Activated CD4-positive, alpha-beta memory T cell treated with anti-CD3 and anti-CD28 coated beads for 36 hours (primary cell): Measurements from ENCODE around the gene WDSUB1. TPM values are rescaled to one million over a fixed set of nuclear protein-coding genes. Genes with fewer than 3 reads are reported as not detected.
A peak's percentile ranks its signal among the peaks of the same experiment; 100 is the strongest.

ENCODE experiments used
- CTCF ChIA-PET: fragments of 350-600 bp; sonication (Branson Sonifier 250); formaldehyde crosslinking; loops from one replicate; lab custom pipeline; 2021; ENCODE audit warnings: antibody characterized with exemption, inconsistent platforms; lab: Charles Lee
- POLR2A ChIA-PET: fragments of 350-600 bp; sonication (Branson Sonifier 250); formaldehyde crosslinking; loops from one replicate; lab custom pipeline; 2021; ENCODE audit warnings: antibody characterized with exemption; lab: Charles Lee
- DNase-seq: peaks from one replicate; pipeline ENCODE4 v3.0.0-alpha.2; 2020
- H3K27ac Mint-ChIP-seq: one replicate; pipeline ENCODE4 v1.8.0; 2021; ENCODE audit warnings: mixed read lengths
- H3K27me3 Mint-ChIP-seq: one replicate; pipeline ENCODE4 v1.8.0; 2021; ENCODE audit warnings: mixed read lengths
- H3K36me3 Mint-ChIP-seq: one replicate; pipeline ENCODE4 v1.8.0; 2021; ENCODE audit warnings: mixed read lengths
- H3K4me1 Mint-ChIP-seq: one replicate; pipeline ENCODE4 v1.8.0; 2021; ENCODE audit warnings: low read depth, mixed read lengths
- H3K4me3 Mint-ChIP-seq: one replicate; pipeline ENCODE4 v1.8.0; 2021; ENCODE audit warnings: mild to moderate bottlenecking, mixed read lengths
- H3K9me3 Mint-ChIP-seq: one replicate; pipeline ENCODE4 v1.8.0; 2021; ENCODE audit warnings: mixed read lengths
- intact Hi-C: fragments of 100-400 bp; cut with micrococcal nuclease; formaldehyde crosslinking; loops from one replicate; pipeline ENCODE4 v1.15.1; 2023
- total RNA-seq, 2 experiments: library from RNA; stranded (reverse); gene quantifications; one replicate each; pipeline ENCODE4 v1.2.3, GENCODE V29; 2021

WDSUB1 gene
- total RNA-seq, 2 experiments from 2014 or later = 5.9 to 6.0 TPM

DNA sequence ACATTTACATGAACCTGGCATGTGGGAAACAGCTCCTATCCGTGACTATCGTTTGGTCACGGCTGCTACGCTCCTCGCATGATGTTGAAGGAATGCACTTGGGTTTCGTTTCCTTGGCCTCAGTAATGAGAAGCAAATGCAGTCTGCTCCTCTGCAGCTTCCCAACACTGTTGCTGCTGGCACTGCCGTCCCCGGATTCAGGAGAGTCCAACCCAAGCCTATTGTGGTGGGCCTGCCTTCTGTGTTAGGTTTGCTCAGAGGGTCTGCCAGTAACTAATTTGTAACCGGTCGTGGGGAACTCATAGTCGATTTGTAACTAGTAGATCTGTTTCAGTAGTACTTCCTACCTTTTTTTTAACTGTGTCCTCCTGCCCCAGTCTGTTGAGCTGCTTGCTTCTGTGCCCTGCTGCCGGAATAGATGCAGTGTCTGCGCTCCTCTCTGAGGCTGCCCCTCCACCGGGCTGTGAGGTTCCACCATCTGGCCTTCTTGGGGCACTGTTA is 58.4 kb downstream of the WDSUB1 start:
- H3K4me3 Mint-ChIP-seq = no peak overlapping the region

DNA sequence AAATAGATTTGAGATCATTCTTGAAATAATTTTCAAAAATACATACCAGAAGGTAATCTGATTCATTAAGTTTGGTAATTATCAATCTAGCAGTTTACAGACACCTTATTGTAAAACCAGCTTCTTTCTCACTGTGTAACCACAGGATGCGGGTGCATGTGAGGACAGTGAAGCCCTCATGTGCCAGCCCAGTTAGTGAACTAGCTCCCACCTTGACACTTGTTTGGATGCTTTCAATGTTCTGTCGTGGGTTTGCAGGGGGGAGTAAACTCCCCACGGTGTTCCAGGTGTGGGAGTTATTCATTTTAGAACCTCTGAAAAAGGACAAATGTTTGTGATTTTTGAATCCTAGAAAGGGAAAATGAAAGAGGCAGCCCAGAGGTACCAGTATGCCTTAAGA is 59.0 kb downstream of the WDSUB1 start:
- Mint-ChIP-seq H3K36me3 (no peaks in the 10 kb centered on the region), H3K4me1 (peaks cover 11% of the 10 kb centered on the region), H3K9me3 (no peaks in the 10 kb centered on the region), H3K4me3 (no peak overlapping the region), H3K27ac (no peak overlapping the region), H3K27me3 (no peaks in the 10 kb centered on the region)
- no peak for DNase-seq
- ChIA-PET POLR2A (no interaction called here), CTCF (no interaction called here)
- intact Hi-C loops = no loop called here

More for the DNA sequence above, 58.4 kb downstream of the WDSUB1 start:
- no peak overlapping the region for H3K27ac Mint-ChIP-seq
- H3K27me3 Mint-ChIP-seq = no peaks in the 10 kb centered on the region
- POLR2A ChIA-PET = no interaction called here
- peaks cover 11% of the 10 kb centered on the region for H3K4me1 Mint-ChIP-seq
- no peaks in the 10 kb centered on the region for H3K9me3 Mint-ChIP-seq
- H3K36me3 Mint-ChIP-seq = no peaks in the 10 kb centered on the region
- DNase-seq = no peak
- intact Hi-C loops = no loop called here
- CTCF ChIA-PET = no interaction called here

DNA sequence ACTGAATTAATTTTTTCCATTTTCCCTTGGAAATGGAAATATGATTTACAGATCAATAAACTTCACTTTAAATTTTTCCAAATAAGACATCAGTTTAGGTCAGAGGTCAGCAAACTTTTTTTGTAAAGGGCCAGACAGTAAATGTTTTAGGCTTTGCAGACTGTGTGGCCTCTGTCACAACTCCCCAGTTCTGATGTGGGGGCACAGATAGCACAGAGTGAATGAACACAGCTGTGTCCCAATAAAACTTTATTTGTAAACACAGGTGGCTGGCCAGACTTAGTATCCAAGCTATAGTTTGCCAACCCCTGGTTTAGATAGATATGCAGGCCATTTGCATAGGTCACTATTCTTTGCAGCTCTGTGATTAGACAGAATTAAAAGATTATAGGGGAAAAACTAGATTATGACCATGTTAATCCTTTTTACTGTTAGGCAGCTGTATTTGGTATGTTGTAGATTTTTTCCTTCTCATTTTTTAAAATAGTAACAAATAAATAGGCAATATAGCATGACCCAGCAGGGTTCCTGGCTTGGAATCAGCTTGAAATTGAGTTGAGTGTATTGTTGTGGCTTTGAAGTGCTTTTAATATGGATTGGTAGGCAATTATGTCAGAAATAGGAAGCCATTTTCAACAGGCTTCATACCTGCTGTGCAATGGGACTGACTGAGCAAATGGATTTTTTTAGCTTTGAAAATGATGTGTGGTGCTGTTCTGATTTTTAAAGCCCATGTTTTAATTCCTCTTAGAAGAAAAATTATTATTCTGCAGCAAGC is 59.7 kb downstream of the WDSUB1 start:
- POLR2A ChIA-PET = no interaction called here
- H3K27ac Mint-ChIP-seq = no peak overlapping the region
- CTCF ChIA-PET = no interaction called here
- DNase-seq = no peak
- intact Hi-C loops = no loop called here
- no peaks in the 10 kb centered on the region for H3K36me3 Mint-ChIP-seq
- H3K4me1 Mint-ChIP-seq = peaks cover 11% of the 10 kb centered on the region
- no peaks in the 10 kb centered on the region for H3K9me3 Mint-ChIP-seq
- H3K27me3 Mint-ChIP-seq = no peaks in the 10 kb centered on the region
- no peak overlapping the region for H3K4me3 Mint-ChIP-seq

DNA sequence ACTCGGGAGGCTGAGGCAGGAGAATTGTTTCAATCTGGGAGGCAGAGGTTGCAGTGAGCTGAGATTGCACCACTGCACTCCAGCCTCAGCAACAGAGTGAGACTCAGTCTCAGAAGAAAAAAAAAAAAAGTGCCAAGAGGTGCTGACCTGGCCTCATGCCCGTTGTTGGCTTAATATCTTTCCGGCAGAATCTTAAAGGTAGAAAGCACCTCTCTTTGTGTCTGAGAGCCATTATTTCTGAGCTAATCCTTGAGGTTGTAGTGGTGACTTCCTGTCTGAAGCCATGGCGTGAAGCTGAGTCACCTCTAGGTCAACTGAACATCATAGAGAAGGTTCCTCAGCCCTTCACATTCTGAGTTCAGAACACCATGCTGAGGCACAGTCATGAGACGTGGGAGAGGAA is 60.4 kb downstream of the WDSUB1 start:
- Mint-ChIP-seq H3K27me3 (no peaks in the 10 kb centered on the region), H3K9me3 (no peaks in the 10 kb centered on the region), H3K4me3 (no peak overlapping the region), H3K27ac (no peak overlapping the region), H3K36me3 (no peaks in the 10 kb centered on the region), H3K4me1 (peaks cover 11% of the 10 kb centered on the region)
- CTCF ChIA-PET = no interaction called here
- POLR2A ChIA-PET = no interaction called here
- DNase-seq = peak; percentile 30
- intact Hi-C loops = no loop called here

DNA sequence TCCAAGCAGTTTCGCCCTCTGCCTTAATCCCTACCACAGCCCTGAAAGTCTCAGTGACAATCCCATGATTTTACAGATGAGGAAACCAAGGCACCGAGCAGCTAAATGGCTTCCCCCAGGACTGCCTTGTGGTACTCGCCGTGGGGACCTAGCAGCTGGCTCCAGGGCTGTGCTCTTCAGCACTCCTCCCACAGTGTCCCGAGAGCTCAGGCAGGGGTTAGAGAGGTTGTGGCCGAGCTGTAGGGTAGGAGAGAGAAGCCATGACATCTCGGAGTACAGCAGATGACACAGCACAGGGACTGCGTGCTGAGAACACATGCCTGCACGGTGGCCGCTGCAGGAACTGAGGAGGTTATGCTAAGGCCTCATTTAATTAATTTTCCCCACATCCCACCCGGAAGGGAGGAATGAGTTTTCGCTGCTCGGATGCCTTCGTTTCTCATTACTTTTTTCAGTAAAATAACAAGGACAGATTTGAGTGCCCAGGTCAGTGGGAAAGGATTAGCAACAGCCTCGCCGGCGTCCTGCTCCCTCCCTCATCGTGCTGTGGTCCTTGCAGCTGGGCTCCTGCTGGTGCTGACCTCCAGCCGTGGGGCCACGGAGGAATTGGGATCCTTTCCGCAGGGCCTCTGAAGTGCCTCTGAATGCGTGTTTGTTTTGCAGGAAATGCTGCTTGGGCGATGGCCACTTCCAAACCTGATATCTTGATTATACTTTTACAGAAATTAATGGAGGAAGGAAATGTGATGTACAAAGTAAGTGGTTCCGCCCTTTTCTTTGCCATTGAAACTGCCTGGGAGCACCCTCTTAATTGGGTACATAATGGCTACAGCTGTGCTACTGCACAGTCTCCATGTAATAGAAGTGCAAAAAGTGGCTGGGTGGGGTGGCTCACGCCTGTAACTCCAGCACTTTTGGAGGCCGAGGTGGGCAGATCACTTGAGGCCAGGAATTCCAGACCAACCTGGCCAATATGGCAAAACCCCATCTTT is 61.2 kb downstream of the WDSUB1 start:
- H3K9me3 Mint-ChIP-seq = no peaks in the 10 kb centered on the region
- no peak for DNase-seq
- CTCF ChIA-PET = no interaction called here
- no peaks in the 10 kb centered on the region for H3K27me3 Mint-ChIP-seq
- POLR2A ChIA-PET = no interaction called here
- no peak overlapping the region for H3K27ac Mint-ChIP-seq
- peaks cover 11% of the 10 kb centered on the region for H3K4me1 Mint-ChIP-seq
- H3K4me3 Mint-ChIP-seq = no peak overlapping the region
- intact Hi-C loops = no loop called here
- no peaks in the 10 kb centered on the region for H3K36me3 Mint-ChIP-seq

- peaks cover 11% of the 10 kb centered on the region for H3K4me1 Mint-ChIP-seq
- no peak overlapping the region for H3K27ac Mint-ChIP-seq
- ChIA-PET CTCF (no interaction called here), POLR2A (no interaction called here)
- no peak overlapping the region for H3K4me3 Mint-ChIP-seq
- intact Hi-C loops = no loop called here
- H3K36me3 Mint-ChIP-seq = no peaks in the 10 kb centered on the region
- no peak for DNase-seq
- H3K27me3 Mint-ChIP-seq = no peaks in the 10 kb centered on the region
- H3K9me3 Mint-ChIP-seq = no peaks in the 10 kb centered on the region
Measured at GRCh38 chr2:159224061-159224813, 62.3 kb downstream of the WDSUB1 start.

DNA sequence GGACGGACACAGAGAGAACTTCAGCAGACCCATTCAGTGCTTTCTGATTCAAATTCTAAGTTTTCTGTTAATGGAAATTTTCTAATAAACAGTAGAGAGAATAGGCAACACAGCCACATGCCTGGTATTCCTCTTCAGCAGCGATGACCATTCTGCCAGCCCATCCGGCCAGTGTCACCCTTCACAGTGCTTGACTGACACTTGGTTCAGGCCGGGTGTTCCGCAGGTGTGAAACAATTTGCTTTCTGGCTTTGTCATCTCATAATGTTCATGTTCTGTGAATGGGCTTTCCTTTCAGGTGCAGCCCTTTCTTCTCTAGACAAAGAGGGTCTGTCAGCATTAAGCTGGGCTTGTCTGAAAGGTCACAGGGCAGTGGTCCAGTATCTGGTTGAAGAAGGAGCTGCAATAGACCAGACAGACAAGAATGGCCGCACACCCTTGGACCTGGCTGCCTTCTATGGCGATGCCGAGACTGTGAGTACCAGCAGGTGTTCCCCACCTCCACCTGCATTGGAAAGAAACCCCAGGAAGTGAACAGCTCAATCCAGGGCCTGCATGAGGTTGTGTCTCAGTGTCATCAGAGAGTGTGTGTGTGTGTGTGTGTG is 67.0 kb downstream of the WDSUB1 start:
- Mint-ChIP-seq H3K27ac (no peak overlapping the region), H3K36me3 (no peaks in the 10 kb centered on the region), H3K4me1 (no peaks in the 10 kb centered on the region), H3K4me3 (no peak overlapping the region), H3K27me3 (peaks cover 1% of the 10 kb centered on the region), H3K9me3 (no peaks in the 10 kb centered on the region)
- ChIA-PET POLR2A (interaction anchor here (0.6 kb wide), 1 partner anchor 611 kb away, joined by 3 read pairs; no protein-coding TSS in a partner anchor), CTCF (no interaction called here)
- no peak for DNase-seq
- intact Hi-C loops = no loop called here

- CTCF ChIA-PET = no interaction called here
- Mint-ChIP-seq H3K4me3 (no peak overlapping the region), H3K36me3 (no peaks in the 10 kb centered on the region), H3K9me3 (no peaks in the 10 kb centered on the region), H3K27ac (no peak overlapping the region), H3K4me1 (no peaks in the 10 kb centered on the region), H3K27me3 (peaks cover 1% of the 10 kb centered on the region)
- intact Hi-C loops = no loop called here
- POLR2A ChIA-PET = no interaction called here
- no peak for DNase-seq
Measured at GRCh38 chr2:159218389-159218788, 68.1 kb downstream of the WDSUB1 start.

DNA sequence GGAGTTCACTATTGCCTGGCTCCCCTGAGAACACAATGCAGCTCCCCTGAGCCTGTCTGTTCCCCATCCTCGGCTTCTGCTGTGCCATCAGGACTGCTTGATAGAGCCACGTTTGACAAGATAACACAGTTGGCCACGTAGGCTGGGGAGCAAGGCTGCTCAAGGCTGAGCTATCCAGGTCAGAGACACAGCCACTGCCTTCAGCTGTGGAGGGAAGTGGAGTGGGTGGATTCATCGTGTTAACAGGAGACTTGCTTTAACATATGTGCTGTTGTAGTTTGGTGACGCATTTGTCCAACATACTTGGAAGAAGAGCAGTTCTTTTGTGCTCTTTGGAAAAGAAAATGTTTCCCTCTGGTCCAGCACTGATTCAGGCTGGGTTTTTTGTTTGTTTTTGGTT is 68.8 kb downstream of the WDSUB1 start:
- Mint-ChIP-seq H3K36me3 (no peaks in the 10 kb centered on the region), H3K4me1 (no peaks in the 10 kb centered on the region), H3K27ac (no peak overlapping the region), H3K27me3 (peaks cover 1% of the 10 kb centered on the region), H3K9me3 (no peaks in the 10 kb centered on the region), H3K4me3 (no peak overlapping the region)
- no peak for DNase-seq
- intact Hi-C loops = no loop called here
- CTCF ChIA-PET = no interaction called here
- POLR2A ChIA-PET = no interaction called here

- Mint-ChIP-seq H3K4me1 (peaks cover 3% of the 10 kb centered on the region), H3K36me3 (no peaks in the 10 kb centered on the region)
Measured at GRCh38 chr2:159215116-159215515, 71.4 kb downstream of the WDSUB1 start.

DNA sequence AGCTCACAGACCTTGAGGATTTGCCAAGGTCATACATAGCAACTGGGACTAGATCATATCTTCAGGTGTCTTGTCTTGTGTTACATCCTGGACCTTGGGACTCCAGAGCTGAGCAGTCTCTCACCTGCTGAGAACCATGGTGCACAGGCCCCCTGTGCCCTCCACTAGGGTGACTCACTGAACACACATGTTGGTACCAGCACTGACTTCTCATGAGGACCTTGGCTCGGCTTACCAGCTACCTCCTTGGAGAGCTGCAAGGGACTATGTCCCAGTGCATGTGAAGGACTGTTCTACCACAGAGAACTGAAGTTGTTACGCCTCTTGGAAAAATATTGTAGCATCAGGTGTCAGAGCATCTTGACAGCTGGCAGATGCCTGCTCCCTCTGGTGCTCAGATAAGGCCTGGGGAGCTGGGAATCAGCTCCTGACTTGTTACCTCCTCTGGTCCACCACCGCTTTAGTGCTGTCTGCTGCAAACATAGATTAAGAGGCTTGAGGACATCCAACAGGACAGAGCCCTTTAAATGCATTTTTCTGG is 72.1 kb downstream of the WDSUB1 start:
- CTCF ChIA-PET = no interaction called here
- Mint-ChIP-seq H3K4me3 (no peak overlapping the region), H3K9me3 (no peaks in the 10 kb centered on the region), H3K36me3 (no peaks in the 10 kb centered on the region), H3K27me3 (peaks cover 1% of the 10 kb centered on the region), H3K4me1 (peaks cover 11% of the 10 kb centered on the region), H3K27ac (no peak overlapping the region)
- intact Hi-C loops = no loop called here
- POLR2A ChIA-PET = no interaction called here
- DNase-seq = no peak

More at GRCh38 chr2:159215116-159215515, 71.4 kb downstream of the WDSUB1 start:
- Mint-ChIP-seq H3K4me3 (no peak overlapping the region), H3K9me3 (no peaks in the 10 kb centered on the region), H3K27ac (no peak overlapping the region), H3K27me3 (peaks cover 1% of the 10 kb centered on the region)
- intact Hi-C loops = no loop called here
- ChIA-PET CTCF (no interaction called here), POLR2A (no interaction called here)
- DNase-seq = no peak
